GM12891 (cell line): ENCODE results near the gene SLC35B2.

Experiments used
- POLR2A ChIP-seq: IDR thresholded peaks from 2 replicates; pipeline ENCODE4 v1.6.1; 2011; ENCODE audit warnings: low read depth, low read length, control low read depth
- TAF1 ChIP-seq: IDR thresholded peaks from 2 replicates; pipeline ENCODE4 v1.6.1; 2011; ENCODE audit warnings: low read depth, low read length, control low read depth

DNA sequence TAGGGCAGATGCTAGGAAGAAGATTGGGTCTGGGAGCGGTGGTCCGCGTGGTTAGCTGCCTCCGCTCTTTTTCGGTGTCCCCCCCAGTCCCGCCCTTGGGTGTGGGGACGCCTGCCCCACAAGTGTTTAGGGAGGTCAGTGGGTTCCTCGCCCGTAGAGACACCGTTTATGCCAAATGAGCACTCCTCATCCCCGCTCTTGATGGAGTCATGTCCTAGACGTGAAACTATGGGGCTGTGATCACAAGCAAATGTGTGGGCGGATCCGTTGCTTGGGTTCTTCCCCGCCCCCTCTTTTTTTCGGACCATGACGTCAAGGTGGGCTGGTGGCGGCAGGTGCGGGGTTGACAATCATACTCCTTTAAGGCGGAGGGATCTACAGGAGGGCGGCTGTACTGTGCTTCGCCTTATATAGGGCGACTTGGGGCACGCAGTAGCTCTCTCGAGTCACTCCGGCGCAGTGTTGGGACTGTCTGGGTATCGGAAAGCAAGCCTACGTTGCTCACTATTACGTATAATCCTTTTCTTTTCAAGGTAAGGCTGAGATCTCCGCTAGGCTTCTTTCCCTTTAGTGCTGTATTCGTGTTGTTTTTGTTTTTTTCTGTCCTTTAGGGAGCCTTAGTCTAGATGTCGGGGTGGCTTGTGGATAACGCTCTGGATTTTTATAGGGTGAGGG, 10.5 kb downstream of the SLC35B2 start, which contains the start of gene HSP90AB1:
- TF ChIP-seq TAF1 (peak; percentile 100), POLR2A (peak; percentile 100)
